H9 (cell line): Measurements from ENCODE around the gene ATL1. TPM values are rescaled to one million over a fixed set of nuclear protein-coding genes. Genes with fewer than 3 reads are reported as not detected.

ENCODE experiments used
- DNase-seq: peaks from one replicate; pipeline ENCODE4 v3.0.0-alpha.2; 2017
- H2AFZ ChIP-seq: one replicate; pipeline ENCODE4 v1.6.1; 2013; ENCODE audit warnings: mild to moderate bottlenecking, low read length, control low read depth, moderate library complexity
- H2AK5ac ChIP-seq: 2 replicates; pipeline ENCODE4 v1.6.1; 2013; ENCODE audit warnings: low read length, control low read depth, mixed read lengths; ENCODE audit not compliant: insufficient read length
- H2BK120ac ChIP-seq: one replicate; pipeline ENCODE4 v1.6.1; 2013; ENCODE audit warnings: low read depth, mild to moderate bottlenecking, low read length, control low read depth, inconsistent platforms; ENCODE audit not compliant: poor library complexity, severe bottlenecking
- H2BK12ac ChIP-seq: 2 replicates; pipeline ENCODE4 v1.6.1; 2013; ENCODE audit warnings: low read length, control low read depth, mixed read lengths, low read depth; ENCODE audit not compliant: insufficient read length
- H2BK15ac ChIP-seq: 2 replicates; pipeline ENCODE4 v1.6.1; 2013; ENCODE audit warnings: low read depth, low read length, control low read depth
- H2BK20ac ChIP-seq: one replicate; pipeline ENCODE4 v1.6.1; 2013; ENCODE audit warnings: low read depth, mild to moderate bottlenecking, low read length, control low read depth, inconsistent platforms; ENCODE audit not compliant: poor library complexity, severe bottlenecking
- H2BK5ac ChIP-seq: 2 replicates; pipeline ENCODE4 v1.6.1; 2013; ENCODE audit warnings: low read length, control low read depth, mixed read lengths; ENCODE audit not compliant: insufficient read length
- H3K14ac ChIP-seq: 2 replicates; pipeline ENCODE4 v1.6.1; 2013; ENCODE audit warnings: low read length, control low read depth; ENCODE audit not compliant: insufficient read depth
- H3K18ac ChIP-seq: 2 replicates; pipeline ENCODE4 v1.6.1; 2013; ENCODE audit warnings: low read depth, mild to moderate bottlenecking, mixed read lengths, low read length, control low read depth; ENCODE audit not compliant: insufficient read length
- H3K23ac ChIP-seq: 2 replicates; pipeline ENCODE4 v1.6.1; 2013; ENCODE audit warnings: low read length, control low read depth, mixed read lengths, low read depth; ENCODE audit not compliant: insufficient read length
- H3K23me2 ChIP-seq: 2 replicates; pipeline ENCODE4 v1.6.1; 2013; ENCODE audit warnings: low read depth, mild to moderate bottlenecking, mixed read lengths, low read length, control low read depth; ENCODE audit not compliant: insufficient read length, poor library complexity, severe bottlenecking
- H3K27ac ChIP-seq: 2 replicates; pipeline ENCODE4 v1.5.1; 2013; ENCODE audit warnings: low read length, control low read depth, mixed read lengths, low read depth; ENCODE audit not compliant: insufficient read length
- H3K27me3 ChIP-seq: 2 replicates; pipeline ENCODE4 v1.6.1; 2013; ENCODE audit warnings: low read length, control low read depth, inconsistent platforms; ENCODE audit not compliant: insufficient read depth
- H3K4ac ChIP-seq: 2 replicates; pipeline ENCODE4 v1.6.1; 2013; ENCODE audit warnings: low read depth, mild to moderate bottlenecking, control low read depth, inconsistent platforms, low read length, moderate library complexity
- H3K4me1 ChIP-seq: 2 replicates; pipeline ENCODE4 v1.6.1; 2013; ENCODE audit warnings: low read length, control low read depth, inconsistent platforms; ENCODE audit not compliant: insufficient read depth
- H3K4me2 ChIP-seq: 2 replicates; pipeline ENCODE4 v1.6.1; 2013; ENCODE audit warnings: low read length, control low read depth, mixed read lengths; ENCODE audit not compliant: insufficient read length, insufficient read depth
- H3K56ac ChIP-seq: 2 replicates; pipeline ENCODE4 v1.6.1; 2013; ENCODE audit warnings: low read depth, mild to moderate bottlenecking, mixed read lengths, low read length, control low read depth; ENCODE audit not compliant: insufficient read length
- H3K79me1 ChIP-seq: 2 replicates; pipeline ENCODE4 v1.6.1; 2013; ENCODE audit warnings: low read depth, mild to moderate bottlenecking, moderate library complexity, low read length, control low read depth, inconsistent platforms; ENCODE audit not compliant: insufficient read depth, poor library complexity, severe bottlenecking
- H3K79me2 ChIP-seq: 2 replicates; pipeline ENCODE4 v1.6.1; 2013; ENCODE audit warnings: low read length, control low read depth, inconsistent platforms; ENCODE audit not compliant: insufficient read depth
- H3K9ac ChIP-seq: 2 replicates; pipeline ENCODE4 v1.6.1; 2013; ENCODE audit warnings: low read length, control low read depth, mixed read lengths; ENCODE audit not compliant: insufficient read length; ENCODE audit errors: extremely low read depth
- H3K9me3 ChIP-seq: one replicate; pipeline ENCODE4 v1.6.1; 2013; ENCODE audit warnings: low read depth, low read length, inconsistent platforms; ENCODE audit not compliant: control insufficient read depth
- H3T11ph ChIP-seq: one replicate; pipeline ENCODE4 v1.6.1; 2013; ENCODE audit warnings: mild to moderate bottlenecking, low read length, control low read depth, inconsistent platforms
- H4K20me1 ChIP-seq: one replicate; pipeline ENCODE4 v1.6.1; 2013; ENCODE audit not compliant: control insufficient read depth, insufficient read length, insufficient read depth
- H4K5ac ChIP-seq: 2 replicates; pipeline ENCODE4 v1.6.1; 2013; ENCODE audit warnings: low read depth, mild to moderate bottlenecking, mixed read lengths, low read length, control low read depth; ENCODE audit not compliant: insufficient read length
- H4K8ac ChIP-seq: replicated peaks from 2 replicates; pipeline ENCODE4 v1.6.1; 2013; ENCODE audit warnings: low read length, control low read depth, mixed read lengths, low read depth; ENCODE audit not compliant: insufficient read length
- H4K91ac ChIP-seq: 2 replicates; pipeline ENCODE4 v1.6.1; 2013; ENCODE audit warnings: low read depth, mild to moderate bottlenecking, moderate library complexity, mixed read lengths, low read length, control low read depth; ENCODE audit not compliant: insufficient read length
- H3K27ac Mint-ChIP-seq, 3 experiments: 2 replicates in 2 of 3; 3 replicates in 1 of 3; pipeline ENCODE4 v1.8.0; 2020 to 2021; ENCODE audit warnings: mixed read lengths in 3 of 3, mild to moderate bottlenecking in 1 of 3, moderate library complexity in 1 of 3
- H3K27me3 Mint-ChIP-seq: 2 replicates; pipeline ENCODE4 v1.8.0; 2021; ENCODE audit warnings: low read depth, mild to moderate bottlenecking, moderate library complexity, mixed read lengths
- H3K36me3 Mint-ChIP-seq, 3 experiments: 2 replicates in 2 of 3; 3 replicates in 1 of 3; pipeline ENCODE4 v1.8.0; 2020 to 2021; ENCODE audit warnings: low read depth in 3 of 3, mixed read lengths in 3 of 3; ENCODE audit not compliant: insufficient read depth in 1 of 3
- H3K4me1 Mint-ChIP-seq, 2 experiments: 2 replicates each; pipeline ENCODE4 v1.8.0; 2020; ENCODE audit warnings: mixed read lengths in 2 of 2
- H3K4me3 Mint-ChIP-seq, 2 experiments: 2 replicates in 1 of 2; 3 replicates in 1 of 2; pipeline ENCODE4 v1.8.0; 2020 to 2021; ENCODE audit warnings: mild to moderate bottlenecking in 2 of 2, mixed read lengths in 2 of 2, moderate library complexity in 1 of 2
- H3K9me3 Mint-ChIP-seq, 2 experiments: 2 replicates in 1 of 2; 3 replicates in 1 of 2; pipeline ENCODE4 v1.8.0; 2020; ENCODE audit warnings: mild to moderate bottlenecking in 2 of 2, mixed read lengths in 2 of 2, moderate library complexity in 1 of 2
- CTCF ChIP-seq: fragments of 200-600 bp; sonication (generic); conservative IDR thresholded peaks from 3 replicates; pipeline ENCODE4 v1.8.0; 2021; ENCODE audit warnings: antibody characterized with exemption, mild to moderate bottlenecking
- WGBS: extraction: QIAGEN DNeasy Blood & Tissue Kit; methylation state at CpG from one replicate; pipeline ENCODE4 v1.1.7; 2013; ENCODE audit warnings: missing lambda C conversion rate, low lambda C conversion rate, mixed read lengths; ENCODE audit not compliant: insufficient read length; ENCODE audit errors: extremely low coverage; 5-methylcytosine and 5-hydroxymethylcytosine counted together
- total RNA-seq: library from RNA; stranded (reverse); gene quantifications from 2 replicates; pipeline ENCODE4 v1.2.1, GENCODE V29; 2021

The ATL1 gene
- total RNA-seq, 1 experiment from 2014 or later, result 3.0 TPM

DNA sequence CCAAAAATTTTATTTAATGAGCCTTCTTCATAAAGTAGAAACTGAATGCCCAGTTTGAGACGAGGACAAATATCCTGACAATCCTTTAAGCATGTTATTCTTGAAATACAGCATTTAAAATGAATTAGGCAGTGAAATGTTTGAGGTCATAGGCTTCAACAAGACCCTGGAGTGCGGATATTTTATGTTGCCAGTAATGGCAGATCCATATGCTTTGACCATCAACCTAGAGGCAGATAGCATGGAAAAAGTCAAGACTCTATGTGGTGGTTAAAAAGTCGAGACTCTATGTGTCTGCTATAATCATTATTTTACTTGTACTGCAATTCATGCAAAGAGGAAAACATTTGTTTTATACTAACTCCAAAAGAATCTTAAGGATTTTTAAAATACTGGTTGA lies 25.5 kb upstream of the ATL1 start:
- Histone ChIP-seq H3K9me3 (no peaks in the 10 kb centered on the region), H3K79me1 (no peaks in the 10 kb centered on the region), H2AFZ (no peak overlapping the region), H2AK5ac (no peak overlapping the region), H3K18ac (no peak overlapping the region), H4K91ac (no peak overlapping the region), H4K5ac (no peak overlapping the region), H3K23ac (no peak overlapping the region), H3K27me3 (no peaks in the 10 kb centered on the region; the same call in 1 of the 2 replicates), H2BK120ac (no peak overlapping the region), H3K56ac (no peak overlapping the region), H3K14ac (no peak overlapping the region), H3K9ac (no peak overlapping the region), H3K23me2 (peaks cover 16% of the 10 kb centered on the region), H2BK20ac (no peak overlapping the region), H4K20me1 (no peaks in the 10 kb centered on the region), H3K4me2 (no peak overlapping the region), H3T11ph (no peak overlapping the region), H2BK12ac (no peak overlapping the region), H3K4ac (no peak overlapping the region), H4K8ac (no peak overlapping the region), H3K79me2 (peaks cover 14% of the 10 kb centered on the region; the same call in 1 of the 2 replicates), H2BK15ac (no peak overlapping the region), H3K27ac (no peak overlapping the region), H3K4me1 (peaks cover 4% of the 10 kb centered on the region; the same call in 1 of the 2 replicates), H2BK5ac (no peak overlapping the region)
- Mint-ChIP-seq H3K27me3 (no peaks in the 10 kb centered on the region; the same call in 1 of the 2 replicates), H3K27ac (no peak overlapping the region), H3K9me3 (peaks cover 16 to 20% of the 10 kb centered on the region in 2 experiments), H3K4me1 (peaks cover 26% of the 10 kb centered on the region in 2 experiments), H3K4me3 (no peak overlapping the region), H3K36me3 (peaks cover 13 to 23% (median 20%) of the 10 kb centered on the region in 3 experiments)
- no peak for TF ChIP-seq CTCF
- no peak for DNase-seq
- no CpG with 5 or more reads among the region's 3 CpGs for WGBS
